GM12891 (cell line): ENCODE measurements around the gene CBFA2T3.

Source experiments
- PAX5 ChIP-seq: IDR thresholded peaks from 2 replicates; pipeline ENCODE4 v1.6.1; 2011; ENCODE audit warnings: low read length, moderate library complexity, mild to moderate bottlenecking; ENCODE audit not compliant: insufficient read depth, severe bottlenecking
- POLR2A ChIP-seq: IDR thresholded peaks from 2 replicates; pipeline ENCODE4 v1.6.1; 2011; ENCODE audit warnings: low read depth, low read length, control low read depth
- POLR2AphosphoS5 ChIP-seq: IDR thresholded peaks from 2 replicates; pipeline ENCODE4 v1.6.1; 2011; ENCODE audit warnings: low read depth, low read length, control low read depth
- POU2F2 ChIP-seq: IDR thresholded peaks from 2 replicates; pipeline ENCODE4 v1.6.1; 2011; ENCODE audit warnings: low read depth, mild to moderate bottlenecking, control low read depth, low read length, moderate library complexity
- SPI1 ChIP-seq: IDR thresholded peaks from 2 replicates; pipeline ENCODE4 v1.6.1; 2011; ENCODE audit warnings: low read depth, low read length, control low read depth
- TAF1 ChIP-seq: IDR thresholded peaks from 2 replicates; pipeline ENCODE4 v1.6.1; 2011; ENCODE audit warnings: low read depth, low read length, control low read depth

DNA sequence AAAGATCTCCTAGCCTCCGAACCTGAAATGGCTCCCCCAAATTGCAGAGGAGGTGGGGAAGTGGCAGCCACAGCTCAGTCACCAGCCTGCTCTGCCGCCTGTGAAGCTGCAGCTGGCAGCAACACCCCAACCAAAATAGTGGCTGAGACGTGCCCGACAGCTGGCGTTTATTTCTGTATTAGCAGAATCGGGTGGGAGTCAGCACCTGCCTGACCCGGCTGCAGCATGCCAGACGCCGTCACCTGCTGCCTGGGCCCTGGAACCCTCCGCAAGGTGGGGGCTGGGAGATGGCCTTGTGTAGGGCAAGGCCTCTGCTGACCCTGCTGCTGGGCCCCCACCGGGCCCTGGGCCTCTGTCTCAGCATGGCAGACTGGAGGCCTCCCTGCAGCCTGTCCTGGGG is 93.1 kb downstream of the CBFA2T3 start:
- TF ChIP-seq POLR2AphosphoS5 (no peak), PAX5 (no peak), POLR2A (no peak), SPI1 (no peak), TAF1 (no peak), POU2F2 (no peak)
